IMR-90 (cell line): ENCODE measurements around the gene ZNF532.

Source experiments
- CEBPB ChIP-seq: IDR thresholded peaks from 2 replicates; pipeline ENCODE4 v1.6.1; 2012; ENCODE audit warnings: low read depth, low read length, improper control_type of control experiment
- CTCF ChIP-seq: conservative IDR thresholded peaks from 2 replicates; pipeline ENCODE4 v1.5.1; 2012; ENCODE audit warnings: mild to moderate bottlenecking, low read depth, low read length, improper control_type of control experiment

DNA sequence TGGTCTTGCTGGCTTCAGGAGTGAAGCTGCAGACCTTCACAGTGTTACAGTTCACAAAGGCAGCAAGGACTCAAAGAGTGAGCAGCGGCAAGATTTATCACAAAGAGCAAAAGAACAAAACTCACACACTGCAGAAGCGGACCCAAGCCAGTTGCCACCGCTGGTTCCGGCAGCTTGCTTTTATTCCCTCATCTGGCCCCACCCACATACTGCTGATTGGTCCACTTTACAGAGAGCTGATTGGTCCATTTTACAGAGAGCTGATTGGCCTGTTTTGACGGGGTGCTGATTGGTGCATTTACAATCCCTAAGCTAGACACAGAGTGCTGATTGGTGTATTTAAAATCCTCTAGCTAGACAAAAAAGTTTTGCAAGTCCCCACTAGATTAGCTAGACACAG lies 37.2 kb upstream of the ZNF532 start:
- TF ChIP-seq CEBPB (no peak), CTCF (no peak)
